GM18907 (cell line): ENCODE data around the gene SIGLEC12.
"Not testable (repeated sequence)": the region's sequence is repeated elsewhere in the genome, so short reads cannot be mapped to it uniquely, and the experiment has no call there.

ENCODE experiments used
- ATAC-seq: cut with Tn5 transposase; IDR thresholded peaks from one replicate; pipeline ENCODE4 v1.9.1; 2021; ENCODE audit warnings: mild to moderate bottlenecking, moderate library complexity; ENCODE audit not compliant: unreplicated experiment

SIGLEC12 gene

GRCh38 chr19:51485960-51486660 is 15.5 kb downstream of the SIGLEC12 start:
- ATAC-seq: no peak

- no peak for ATAC-seq
Observed at GRCh38 chr19:51480590-51480989, 21.0 kb downstream of the SIGLEC12 start.

- ATAC-seq: no peak
Observed at GRCh38 chr19:51479531-51480331, 21.9 kb downstream of the SIGLEC12 start.

- no peak for ATAC-seq
Observed at GRCh38 chr19:51478381-51479234, 23.0 kb downstream of the SIGLEC12 start, which contains the start of gene CEACAM18. TSS of gene CEACAM18 (plus strand) at chr19:51478539.

- ATAC-seq: no peak
Observed at GRCh38 chr19:51477344-51477743, 24.3 kb downstream of the SIGLEC12 start.

GRCh38 chr19:51476164-51476563 is 25.4 kb downstream of the SIGLEC12 start:
- no peak for ATAC-seq

- ATAC-seq: no peak
Observed at GRCh38 chr19:51473009-51473707, 28.4 kb downstream of the SIGLEC12 start.

- ATAC-seq: no peak
Observed at GRCh38 chr19:51472607-51473006, 29.0 kb downstream of the SIGLEC12 start.

- ATAC-seq: no peak
Observed at GRCh38 chr19:51471527-51471926, 30.1 kb downstream of the SIGLEC12 start.

GRCh38 chr19:51470966-51471365 is 30.6 kb downstream of the SIGLEC12 start:
- ATAC-seq: no peak

GRCh38 chr19:51469629-51470028 is 32.0 kb downstream of the SIGLEC12 start:
- no peak for ATAC-seq

GRCh38 chr19:51469162-51469561 is 32.4 kb downstream of the SIGLEC12 start:
- no peak for ATAC-seq

- ATAC-seq: no peak
Observed at GRCh38 chr19:51468545-51468920, 33.1 kb downstream of the SIGLEC12 start.

GRCh38 chr19:51467864-51468544 is 33.6 kb downstream of the SIGLEC12 start:
- ATAC-seq: no peak

- no peak for ATAC-seq
Observed at GRCh38 chr19:51466723-51467122, 34.9 kb downstream of the SIGLEC12 start.

- not testable (repeated sequence) for ATAC-seq
Observed at GRCh38 chr19:51463976-51464581, 37.5 kb downstream of the SIGLEC12 start.

GRCh38 chr19:51462681-51463080 is 38.9 kb downstream of the SIGLEC12 start:
- no peak for ATAC-seq

- ATAC-seq: no peak
Observed at GRCh38 chr19:51462276-51462675, 39.3 kb downstream of the SIGLEC12 start.

- ATAC-seq: no peak
Observed at GRCh38 chr19:51461723-51462161, 39.9 kb downstream of the SIGLEC12 start.
